GM19238 (cell line): Measurements from ENCODE around the gene ACKR3.

Experiments used
- DNase-seq: peaks from one replicate; pipeline ENCODE4 v3.0.0; 2011; ENCODE audit warnings: low spot score; ENCODE audit not compliant: insufficient read length

Gene ACKR3

GRCh38 chr2:236584521-236585384 lies 15.1 kb downstream of the ACKR3 start:
- no peak for DNase-seq

GRCh38 chr2:236585966-236586365 lies 16.3 kb downstream of the ACKR3 start:
- DNase-seq, result no peak

GRCh38 chr2:236587861-236588815 lies 18.5 kb downstream of the ACKR3 start:
- DNase-seq, result no peak

GRCh38 chr2:236588932-236589592 lies 19.4 kb downstream of the ACKR3 start:
- no peak for DNase-seq

GRCh38 chr2:236590846-236591245 lies 21.2 kb downstream of the ACKR3 start:
- no peak for DNase-seq

GRCh38 chr2:236592821-236593220 lies 23.2 kb downstream of the ACKR3 start:
- DNase-seq, result no peak

- DNase-seq, result no peak
These were observed 23.9 kb downstream of the ACKR3 start for GRCh38 chr2:236593531-236593930.

- no peak for DNase-seq
These were observed 24.3 kb downstream of the ACKR3 start for GRCh38 chr2:236593956-236594355.

GRCh38 chr2:236597629-236598028 lies 28.0 kb downstream of the ACKR3 start:
- DNase-seq, result no peak

- DNase-seq, result no peak
These were observed 29.4 kb downstream of the ACKR3 start for GRCh38 chr2:236599059-236599458.

- no peak for DNase-seq
These were observed 30.5 kb downstream of the ACKR3 start for GRCh38 chr2:236600158-236600557.

- DNase-seq, result no peak
These were observed 31.3 kb downstream of the ACKR3 start for GRCh38 chr2:236600892-236601291.

- DNase-seq, result no peak
These were observed 31.9 kb downstream of the ACKR3 start for GRCh38 chr2:236601316-236602202.

- no peak for DNase-seq
These were observed 33.1 kb downstream of the ACKR3 start for GRCh38 chr2:236602678-236603077.

GRCh38 chr2:236603361-236604015 lies 33.9 kb downstream of the ACKR3 start:
- no peak for DNase-seq

- DNase-seq, result no peak
These were observed 35.1 kb downstream of the ACKR3 start for GRCh38 chr2:236604575-236605344.

GRCh38 chr2:236605345-236605734 lies 35.7 kb downstream of the ACKR3 start:
- DNase-seq, result no peak

- DNase-seq, result no peak
These were observed 36.4 kb downstream of the ACKR3 start for GRCh38 chr2:236606023-236606422.

GRCh38 chr2:236607471-236608187 lies 38.0 kb downstream of the ACKR3 start:
- no peak for DNase-seq
